Osteoblast (primary cell): Measurements from ENCODE around the gene PKHD1. TPM values are rescaled to one million over a fixed set of nuclear protein-coding genes. Genes with fewer than 3 reads are reported as not detected.
A peak's percentile ranks its signal among the peaks of the same experiment; 100 is the strongest.

ENCODE experiments used
- DNase-seq: peaks from one replicate; pipeline ENCODE4 v3.0.0; 2011; ENCODE audit warnings: low spot score, mixed read lengths; ENCODE audit not compliant: insufficient read length; ENCODE audit errors: missing footprints
- H2AFZ ChIP-seq: 2 replicates; pipeline ENCODE4 v1.6.0; 2011; ENCODE audit warnings: mild to moderate bottlenecking, low read length
- H3K27ac ChIP-seq: 2 replicates; pipeline ENCODE4 v1.5.1; 2011; ENCODE audit warnings: mild to moderate bottlenecking, low read depth, low read length, moderate library complexity
- H3K27me3 ChIP-seq: 2 replicates; pipeline ENCODE4 v1.6.0; 2012; ENCODE audit warnings: mild to moderate bottlenecking, control low read depth, inconsistent platforms, low read length, moderate library complexity; ENCODE audit not compliant: insufficient read depth
- H3K36me3 ChIP-seq: 2 replicates; pipeline ENCODE4 v1.5.1; 2011; ENCODE audit warnings: mild to moderate bottlenecking, low read length, control low read depth, moderate library complexity; ENCODE audit not compliant: insufficient read depth
- H3K4me1 ChIP-seq: 2 replicates; pipeline ENCODE4 v1.5.1; 2011; ENCODE audit warnings: mild to moderate bottlenecking, low read length, control low read depth, moderate library complexity; ENCODE audit not compliant: insufficient read depth
- H3K4me2 ChIP-seq: 2 replicates; pipeline ENCODE4 v1.6.0; 2011; ENCODE audit warnings: mild to moderate bottlenecking, low read length; ENCODE audit not compliant: insufficient read depth
- H3K4me3 ChIP-seq: fragments of 200-600 bp; sonication (generic); 3 replicates; pipeline ENCODE4 v1.5.1; 2012; ENCODE audit warnings: mild to moderate bottlenecking, low read length, inconsistent platforms; ENCODE audit not compliant: insufficient read depth
- H3K79me2 ChIP-seq: 2 replicates; pipeline ENCODE4 v1.6.0; 2012; ENCODE audit warnings: mild to moderate bottlenecking, low read length, control low read depth, inconsistent platforms; ENCODE audit not compliant: insufficient read depth
- H3K9me3 ChIP-seq: 2 replicates; pipeline ENCODE4 v1.5.1; 2011; ENCODE audit warnings: low read depth, low read length, control low read depth
- H4K20me1 ChIP-seq: 2 replicates; pipeline ENCODE4 v1.6.0; 2012; ENCODE audit warnings: mild to moderate bottlenecking, low read length, control low read depth; ENCODE audit not compliant: insufficient read depth
- total RNA-seq: library from RNA; depleted of rRNA; stranded (reverse); fragments of >200 nt; gene quantifications from 2 replicates; pipeline ENCODE4 v1.2.3, GENCODE V29; 2012
- TF ChIP-seq, protein P1 (sequence below): IDR thresholded peaks from 2 replicates; pipeline ENCODE4 v1.5.1; 2011; ENCODE audit warnings: mild to moderate bottlenecking, low read depth, low read length, moderate library complexity; ENCODE audit errors: extremely low read depth

PKHD1 gene
- total RNA-seq, 1 donor, result not detected

DNA sequence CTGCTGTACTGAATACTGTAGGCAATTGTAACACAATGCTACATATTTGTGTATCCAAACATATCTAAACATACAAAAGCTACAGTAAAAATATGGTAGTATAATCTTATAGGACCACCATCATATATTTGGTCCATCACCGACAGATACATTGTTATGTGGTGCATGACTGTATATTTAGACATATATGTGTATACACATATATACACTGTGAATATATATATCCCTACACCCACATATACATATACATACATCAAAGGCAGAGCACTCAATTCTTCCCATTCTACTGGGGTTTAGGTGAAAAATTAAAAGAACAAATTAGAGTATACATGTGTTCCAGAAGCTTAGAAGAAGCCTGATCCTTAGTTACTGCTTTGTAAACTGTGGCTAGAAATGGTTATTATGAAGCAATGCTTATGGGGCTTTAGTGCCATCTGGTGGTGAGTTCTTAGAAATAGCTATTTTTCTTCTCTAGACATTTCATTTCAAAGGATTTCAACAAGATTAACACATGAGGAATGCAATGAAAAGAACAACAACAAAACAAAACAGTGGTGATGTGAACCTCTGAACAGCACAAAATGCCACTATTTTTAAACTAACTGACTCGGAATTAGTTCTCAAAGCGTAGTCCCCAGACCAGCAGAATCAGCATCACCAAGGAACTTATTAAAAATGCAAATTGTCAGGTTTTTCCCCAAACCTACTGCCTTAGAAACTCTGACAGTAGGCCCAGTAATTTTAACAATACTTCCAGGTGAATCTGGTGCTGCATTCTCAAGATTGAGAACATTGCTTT lies 38.0 kb downstream of the PKHD1 start:
- Histone ChIP-seq H3K9me3 (no peaks in the 10 kb centered on the region), H3K27me3 (no peaks in the 10 kb centered on the region), H2AFZ (no peak overlapping the region), H3K4me1 (no peaks in the 10 kb centered on the region), H3K79me2 (no peaks in the 10 kb centered on the region), H3K36me3 (no peaks in the 10 kb centered on the region), H3K4me2 (no peak overlapping the region), H4K20me1 (no peaks in the 10 kb centered on the region), H3K4me3 (no peak overlapping the region), H3K27ac (no peak overlapping the region)
- DNase-seq, result no peak
- TF ChIP-seq, protein P1, sequence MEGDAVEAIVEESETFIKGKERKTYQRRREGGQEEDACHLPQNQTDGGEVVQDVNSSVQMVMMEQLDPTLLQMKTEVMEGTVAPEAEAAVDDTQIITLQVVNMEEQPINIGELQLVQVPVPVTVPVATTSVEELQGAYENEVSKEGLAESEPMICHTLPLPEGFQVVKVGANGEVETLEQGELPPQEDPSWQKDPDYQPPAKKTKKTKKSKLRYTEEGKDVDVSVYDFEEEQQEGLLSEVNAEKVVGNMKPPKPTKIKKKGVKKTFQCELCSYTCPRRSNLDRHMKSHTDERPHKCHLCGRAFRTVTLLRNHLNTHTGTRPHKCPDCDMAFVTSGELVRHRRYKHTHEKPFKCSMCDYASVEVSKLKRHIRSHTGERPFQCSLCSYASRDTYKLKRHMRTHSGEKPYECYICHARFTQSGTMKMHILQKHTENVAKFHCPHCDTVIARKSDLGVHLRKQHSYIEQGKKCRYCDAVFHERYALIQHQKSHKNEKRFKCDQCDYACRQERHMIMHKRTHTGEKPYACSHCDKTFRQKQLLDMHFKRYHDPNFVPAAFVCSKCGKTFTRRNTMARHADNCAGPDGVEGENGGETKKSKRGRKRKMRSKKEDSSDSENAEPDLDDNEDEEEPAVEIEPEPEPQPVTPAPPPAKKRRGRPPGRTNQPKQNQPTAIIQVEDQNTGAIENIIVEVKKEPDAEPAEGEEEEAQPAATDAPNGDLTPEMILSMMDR, result peak; percentile 70

DNA sequence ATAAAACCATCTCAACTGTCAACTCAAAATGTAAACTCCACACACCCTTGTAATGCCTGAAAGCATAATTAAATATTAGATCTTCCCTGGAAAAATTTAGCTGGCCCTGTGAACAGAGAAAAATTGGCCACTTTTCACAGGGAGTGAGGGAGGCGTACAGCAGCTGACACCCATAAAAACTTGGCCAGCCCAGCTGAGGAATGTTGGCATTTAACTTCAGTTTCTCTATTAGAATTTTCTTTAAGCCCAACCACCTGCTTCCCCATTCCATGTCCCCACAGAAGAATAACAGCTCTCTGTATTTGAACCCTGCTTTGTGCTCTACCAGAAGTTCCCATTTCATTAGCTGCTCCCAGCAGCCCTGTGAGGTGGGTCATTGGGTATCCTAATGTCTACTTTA lies 41.0 kb downstream of the PKHD1 start:
- H3K27me3 ChIP-seq, result no peaks in the 10 kb centered on the region
- no peaks in the 10 kb centered on the region for H4K20me1 ChIP-seq
- H3K27ac ChIP-seq, result no peak overlapping the region
- H3K4me2 ChIP-seq, result no peak overlapping the region
- H3K4me1 ChIP-seq, result no peaks in the 10 kb centered on the region
- DNase-seq, result no peak
- H3K36me3 ChIP-seq, result no peaks in the 10 kb centered on the region
- H3K9me3 ChIP-seq, result no peaks in the 10 kb centered on the region
- H3K79me2 ChIP-seq, result no peaks in the 10 kb centered on the region
- TF ChIP-seq, protein P1, result no peak
- no peak overlapping the region for H3K4me3 ChIP-seq
- H2AFZ ChIP-seq, result no peak overlapping the region

DNA sequence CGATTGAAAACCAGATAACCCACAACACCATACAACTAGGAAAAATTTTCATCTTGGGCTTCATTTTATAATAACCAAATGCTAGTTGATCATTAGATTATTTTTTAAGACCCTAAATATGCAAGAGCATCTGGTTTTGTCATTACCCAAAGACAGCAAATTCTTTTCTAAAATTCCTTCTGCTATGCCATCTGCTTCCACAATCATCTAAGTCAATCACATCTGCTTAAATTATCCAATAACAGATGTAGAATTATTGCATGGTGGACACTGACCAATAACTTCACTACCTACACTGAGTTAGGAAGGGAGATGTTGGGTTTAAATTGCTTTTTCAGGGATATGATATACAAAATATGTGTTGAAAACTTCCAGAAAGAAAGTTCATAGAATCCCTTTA lies 41.9 kb downstream of the PKHD1 start:
- no peak for DNase-seq
- TF ChIP-seq, protein P1, result no peak
- Histone ChIP-seq H3K27me3 (no peaks in the 10 kb centered on the region), H3K36me3 (no peaks in the 10 kb centered on the region), H3K79me2 (no peaks in the 10 kb centered on the region), H3K4me3 (no peak overlapping the region), H2AFZ (no peak overlapping the region), H4K20me1 (no peaks in the 10 kb centered on the region), H3K9me3 (no peaks in the 10 kb centered on the region), H3K4me2 (no peak overlapping the region), H3K27ac (no peak overlapping the region), H3K4me1 (no peaks in the 10 kb centered on the region)

DNA sequence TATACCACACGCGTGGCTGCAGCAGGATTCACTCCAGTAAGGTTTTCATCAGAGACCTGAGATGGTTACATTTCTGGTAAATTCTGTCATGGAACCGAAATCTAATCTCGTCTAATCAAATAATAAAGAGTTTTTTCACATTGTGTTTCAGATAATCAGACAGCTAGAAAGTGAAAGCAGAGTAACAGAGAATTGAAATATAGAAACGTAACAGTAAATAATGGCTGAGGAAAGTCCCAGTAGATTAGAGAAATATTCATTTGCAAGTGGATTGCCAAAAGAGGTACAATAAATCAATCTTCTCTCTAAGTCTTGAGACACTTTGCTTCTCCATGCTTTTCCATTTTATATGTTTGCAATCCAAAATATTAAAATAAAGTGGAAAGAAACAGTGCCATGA lies 42.4 kb downstream of the PKHD1 start:
- H3K4me2 ChIP-seq, result no peak overlapping the region
- H3K4me3 ChIP-seq, result no peak overlapping the region
- TF ChIP-seq, protein P1, result no peak

More for the DNA sequence above, 42.4 kb downstream of the PKHD1 start:
- Histone ChIP-seq H4K20me1 (no peaks in the 10 kb centered on the region), H2AFZ (no peak overlapping the region), H3K4me1 (no peaks in the 10 kb centered on the region), H3K9me3 (no peaks in the 10 kb centered on the region), H3K36me3 (no peaks in the 10 kb centered on the region), H3K79me2 (no peaks in the 10 kb centered on the region), H3K27me3 (no peaks in the 10 kb centered on the region), H3K27ac (no peak overlapping the region)
- DNase-seq, result no peak
